Lung (tissue), 12 donors: Measurements from ENCODE around the gene CRYBG1. TPM values are rescaled to one million over a fixed set of nuclear protein-coding genes. Genes with fewer than 3 reads are reported as not detected.

ENCODE experiments used
- ATAC-seq: fragments of 200-7000 bp; cut with Tn5 transposase; one replicate; pipeline ENCODE4 v1.9.1; 2020; ENCODE audit warnings: moderate number of reproducible peaks; ENCODE audit not compliant: insufficient read depth, low FRiP score
- DNase-seq, 3 donors: peaks; one replicate each; pipeline ENCODE4 v3.0.0-alpha.2; 2013 to 2017
- H3K27ac ChIP-seq, 2 donors: one replicate each; pipeline ENCODE4 v1.5.1; 2013; ENCODE audit warnings: mild to moderate bottlenecking in 2 of 2, moderate library complexity in 2 of 2, control low read depth in 1 of 2, inconsistent platforms in 1 of 2, low read depth in 1 of 2, low read length in 1 of 2
- H3K27me3 ChIP-seq, 3 donors: one replicate each; pipeline ENCODE4 v1.5.1; 2013; ENCODE audit warnings: low read length in 2 of 3; ENCODE audit not compliant: control insufficient read depth in 3 of 3, insufficient read depth in 3 of 3
- H3K36me3 ChIP-seq, 4 donors: one replicate each; pipeline ENCODE4 v1.5.1; 2013; ENCODE audit warnings: low read length in 4 of 4, mild to moderate bottlenecking in 1 of 4, moderate library complexity in 1 of 4; ENCODE audit not compliant: control insufficient read depth in 4 of 4, insufficient read depth in 4 of 4
- H3K4me1 ChIP-seq, 5 donors: one replicate each; pipeline ENCODE4 v1.5.1; 2013; ENCODE audit warnings: low read length in 5 of 5, mild to moderate bottlenecking in 2 of 5, moderate library complexity in 1 of 5; ENCODE audit not compliant: control insufficient read depth in 5 of 5, insufficient read depth in 5 of 5
- H3K4me3 ChIP-seq: one replicate; pipeline ENCODE4 v1.5.1; 2013; ENCODE audit warnings: mild to moderate bottlenecking, control low read depth, moderate library complexity
- H3K9ac ChIP-seq, 2 donors: one replicate each; pipeline ENCODE4 v1.5.1; 2013; ENCODE audit warnings: low read length in 2 of 2, control low read depth in 1 of 2; ENCODE audit not compliant: insufficient read depth in 1 of 2
- H3K9me3 ChIP-seq, 4 donors: one replicate each; pipeline ENCODE4 v1.5.1; 2013; ENCODE audit warnings: low read length in 3 of 4, mild to moderate bottlenecking in 1 of 4, moderate library complexity in 1 of 4; ENCODE audit not compliant: control insufficient read depth in 4 of 4, insufficient read depth in 3 of 4
- WGBS, 2 donors: extraction: QIAGEN DNeasy Blood & Tissue Kit; methylation state at CpG; one replicate each; pipeline ENCODE4 v1.1.7; 2013; 5-methylcytosine and 5-hydroxymethylcytosine counted together
- polyA plus RNA-seq, 2 donors: library from polyadenylated mRNA; stranded (reverse); fragments of 200-250 nt; gene quantifications; one replicate each; pipeline ENCODE4 v1.2.1, GENCODE V29; 2013
- total RNA-seq, 2 donors: library from RNA; depleted of rRNA in 1 of 2; stranded (reverse); fragments of >200 nt in 1 of 2; gene quantifications; one replicate each; pipeline ENCODE4 v1.2.1, GENCODE V29; 2014 to 2021
- TF ChIP-seq, protein P1 (sequence below): IDR thresholded peaks from 2 replicates; pipeline ENCODE4 v1.5.1; 2012; ENCODE audit warnings: mild to moderate bottlenecking; ENCODE audit errors: control extremely low read depth, extremely low read depth
- donor health status: control.
- donor health status: control.
- donor health status: Bipolar disorder and iron deficiency.
- donor health status: healthy.
- donor health status: DM: yes; HTN: yes; CAD: no.

Gene CRYBG1
- total and polyA plus RNA-seq, 4 donors = 5.7 to 28.0 (median 12.6) TPM

DNA sequence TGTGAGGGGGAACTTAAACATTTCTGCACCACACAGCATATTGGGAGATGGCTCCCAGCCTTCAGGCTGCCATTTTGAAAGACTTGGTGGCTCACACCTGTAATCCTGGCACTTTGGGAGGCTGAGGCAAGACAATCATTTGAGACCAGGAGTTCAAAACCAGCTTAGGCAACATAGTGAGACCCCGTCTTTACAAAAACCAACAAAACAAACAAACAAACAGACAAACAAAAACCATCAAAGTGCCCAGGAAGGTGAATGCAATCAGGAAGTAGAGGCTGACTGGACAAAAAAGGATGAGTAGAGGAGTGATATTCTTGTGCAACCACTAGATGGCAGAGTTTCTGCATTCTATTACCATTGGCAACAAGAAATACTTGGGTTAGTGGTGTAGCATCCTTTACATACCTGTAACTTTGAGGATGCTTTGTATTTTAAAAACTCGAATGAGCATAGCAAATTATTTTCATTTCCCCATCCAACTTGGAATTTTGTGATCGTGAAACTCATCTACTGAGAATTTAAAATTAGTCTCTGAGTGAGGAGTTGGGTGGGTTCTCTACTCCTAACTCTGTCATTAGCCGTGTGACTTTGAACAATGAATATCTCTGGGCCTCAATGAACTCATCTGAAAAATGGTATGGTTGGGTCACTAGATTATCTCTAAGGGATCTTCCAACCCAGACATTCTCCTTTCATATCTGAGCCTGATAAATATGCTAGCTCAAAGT is 84.4 kb downstream of the CRYBG1 start:
- DNase-seq = peak in 2 of 3 donors; percentile 47 to 64

DNA sequence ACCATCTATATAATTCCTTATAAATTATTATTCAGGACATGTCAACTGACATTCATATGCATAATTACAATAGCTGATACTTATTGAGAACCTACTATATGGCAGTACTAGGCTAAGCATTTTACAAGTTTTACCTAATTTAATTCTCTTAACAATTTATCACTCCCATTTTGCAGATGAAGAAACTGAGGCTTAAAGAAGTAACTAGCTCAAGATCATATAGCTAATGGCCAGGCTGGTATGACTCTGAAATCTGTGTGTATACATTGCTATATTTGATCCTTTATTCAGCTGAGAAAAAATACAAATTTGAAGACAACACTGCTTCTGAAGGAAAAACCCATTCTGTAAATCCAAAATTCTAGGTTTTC is 85.0 kb downstream of the CRYBG1 start:
- H3K36me3 ChIP-seq = no peaks in the 10 kb centered on the region
- H3K4me3 ChIP-seq = no peak overlapping the region
- no peak overlapping the region for H3K9ac ChIP-seq
- DNase-seq (no peak), ATAC-seq (no peak)
- H3K9me3 ChIP-seq = no peaks in the 10 kb centered on the region
- no peak overlapping the region for H3K27ac ChIP-seq
- TF ChIP-seq, protein P1, sequence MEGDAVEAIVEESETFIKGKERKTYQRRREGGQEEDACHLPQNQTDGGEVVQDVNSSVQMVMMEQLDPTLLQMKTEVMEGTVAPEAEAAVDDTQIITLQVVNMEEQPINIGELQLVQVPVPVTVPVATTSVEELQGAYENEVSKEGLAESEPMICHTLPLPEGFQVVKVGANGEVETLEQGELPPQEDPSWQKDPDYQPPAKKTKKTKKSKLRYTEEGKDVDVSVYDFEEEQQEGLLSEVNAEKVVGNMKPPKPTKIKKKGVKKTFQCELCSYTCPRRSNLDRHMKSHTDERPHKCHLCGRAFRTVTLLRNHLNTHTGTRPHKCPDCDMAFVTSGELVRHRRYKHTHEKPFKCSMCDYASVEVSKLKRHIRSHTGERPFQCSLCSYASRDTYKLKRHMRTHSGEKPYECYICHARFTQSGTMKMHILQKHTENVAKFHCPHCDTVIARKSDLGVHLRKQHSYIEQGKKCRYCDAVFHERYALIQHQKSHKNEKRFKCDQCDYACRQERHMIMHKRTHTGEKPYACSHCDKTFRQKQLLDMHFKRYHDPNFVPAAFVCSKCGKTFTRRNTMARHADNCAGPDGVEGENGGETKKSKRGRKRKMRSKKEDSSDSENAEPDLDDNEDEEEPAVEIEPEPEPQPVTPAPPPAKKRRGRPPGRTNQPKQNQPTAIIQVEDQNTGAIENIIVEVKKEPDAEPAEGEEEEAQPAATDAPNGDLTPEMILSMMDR = no peak
- peaks cover 0 to 2% (median 0%) of the 10 kb centered on the region in 5 donors for H3K4me1 ChIP-seq
- H3K27me3 ChIP-seq = peaks cover 0 to 7% (median 2%) of the 10 kb centered on the region in 3 donors

More for the DNA sequence above, 84.4 kb downstream of the CRYBG1 start:
- H3K4me3 ChIP-seq = no peak overlapping the region
- H3K9me3 ChIP-seq = no peaks in the 10 kb centered on the region
- WGBS, 2 donors = 36 to 38% methylated on average over 4 of the region's 4 CpGs
- no peak overlapping the region for H3K27ac ChIP-seq
- no peak overlapping the region for H3K9ac ChIP-seq
- TF ChIP-seq, protein P1 = peak; percentile 62
- H3K4me1 ChIP-seq = peaks cover 0 to 2% (median 0%) of the 10 kb centered on the region in 5 donors
- H3K27me3 ChIP-seq = peaks cover 0 to 7% (median 0%) of the 10 kb centered on the region in 3 donors
- H3K36me3 ChIP-seq = no peaks in the 10 kb centered on the region
- peak; percentile 78 for ATAC-seq

DNA sequence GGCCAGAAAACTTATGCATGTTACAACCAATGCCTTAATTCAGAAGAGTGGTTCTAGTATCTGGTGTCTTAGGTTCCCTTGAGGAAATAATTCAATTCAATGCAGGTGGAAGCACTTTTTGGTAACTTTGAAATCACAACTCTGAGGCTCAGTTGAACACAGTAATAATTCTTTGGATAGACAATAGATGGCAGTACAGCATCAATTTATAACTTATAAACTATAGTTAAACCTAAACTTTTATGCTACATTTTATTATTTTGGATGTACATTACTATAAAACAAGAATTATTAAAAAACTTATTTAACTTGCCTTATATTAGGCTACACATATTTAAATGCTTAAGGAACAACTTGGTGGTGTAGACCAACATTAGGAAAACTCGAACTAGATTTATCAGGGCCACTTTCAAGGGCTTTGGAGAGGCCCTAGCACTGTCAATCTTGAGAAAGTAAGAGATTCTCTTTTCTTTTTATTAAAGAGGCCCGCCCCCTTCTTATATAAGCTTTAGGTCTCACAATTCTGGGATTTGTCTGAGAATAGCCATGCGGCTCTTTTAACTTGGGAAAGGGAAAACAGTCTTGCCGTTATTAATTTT is 85.9 kb downstream of the CRYBG1 start:
- ATAC-seq = no peak
- Histone ChIP-seq H3K36me3 (no peaks in the 10 kb centered on the region), H3K9ac (no peak overlapping the region), H3K27ac (no peak overlapping the region), H3K4me1 (peaks cover 0 to 2% (median 0%) of the 10 kb centered on the region in 5 donors), H3K9me3 (no peaks in the 10 kb centered on the region), H3K27me3 (peaks cover 0 to 4% (median 3%) of the 10 kb centered on the region in 3 donors), H3K4me3 (no peak overlapping the region)
- 64 to 83% methylated on average over 4 of the region's 4 CpGs for WGBS, 2 donors
- peak in 2 of 3 donors; percentile 2 to 32 for DNase-seq
- TF ChIP-seq, protein P1 = peak; percentile 16
